H1 (cell line): ENCODE results near the gene ECT2L.

Source experiments
- CTCF ChIP-seq, 3 experiments: IDR thresholded peaks; 1 replicate in 2 of 3; 2 replicates in 1 of 3; pipeline versions ENCODE4 v1.5.1 to v1.6.1; 2011; ENCODE audit warnings: low read length in 3 of 3, mild to moderate bottlenecking in 3 of 3, inconsistent platforms in 2 of 3, low read depth in 1 of 3, moderate library complexity in 1 of 3; ENCODE audit not compliant: insufficient read depth in 1 of 3; ENCODE audit errors: control extremely low read depth in 1 of 3
- EP300 ChIP-seq, 2 experiments: IDR thresholded peaks; 1 replicate in 1 of 2; 2 replicates in 1 of 2; pipeline ENCODE4 v1.6.1; 2011 to 2012; ENCODE audit warnings: low read depth in 2 of 2, low read length in 2 of 2, mild to moderate bottlenecking in 2 of 2, borderline replicate concordance in 1 of 2, inconsistent platforms in 1 of 2, moderate library complexity in 1 of 2
- MAX ChIP-seq: IDR thresholded peaks from 2 replicates; pipeline ENCODE4 v1.6.1; 2012; ENCODE audit warnings: inconsistent platforms
- POLR2A ChIP-seq, 2 experiments: IDR thresholded peaks; 1 replicate in 1 of 2; 2 replicates in 1 of 2; pipeline ENCODE4 v1.6.1; 2011; ENCODE audit warnings: low read depth in 2 of 2, low read length in 2 of 2, mild to moderate bottlenecking in 2 of 2; ENCODE audit errors: control extremely low read depth in 1 of 2
- POLR2AphosphoS5 ChIP-seq: IDR thresholded peaks from 2 replicates; pipeline ENCODE4 v1.6.1; 2011; ENCODE audit warnings: low read depth, low read length
- RAD21 ChIP-seq, 2 experiments: IDR thresholded peaks in 1 of 2; conservative IDR thresholded peaks in 1 of 2; 2 replicates each; pipeline ENCODE4 v1.6.1; 2011; ENCODE audit warnings: low read depth in 2 of 2, low read length in 2 of 2, improper control_type of control experiment in 1 of 2, inconsistent platforms in 1 of 2, mild to moderate bottlenecking in 1 of 2, moderate library complexity in 1 of 2
- SIX5 ChIP-seq: IDR thresholded peaks from 2 replicates; pipeline ENCODE4 v1.6.1; 2011; ENCODE audit warnings: mild to moderate bottlenecking, low read depth, low read length
- YY1 ChIP-seq: IDR thresholded peaks from 2 replicates; pipeline ENCODE4 v1.6.1; 2011; ENCODE audit warnings: low read depth, mild to moderate bottlenecking, low read length

- TF ChIP-seq CTCF (IDR thresholded peaks at IDR 0.05; ENCODE audit: control extremely low read depth in 1 of 3, insufficient read depth in 1 of 3, low read depth in 1 of 3, low read length in 3 of 3) (no peak), EP300 (IDR thresholded peaks at IDR 0.05; ENCODE audit: borderline replicate concordance in 1 of 2, low read depth in 2 of 2, low read length in 2 of 2) (no peak), POLR2AphosphoS5 (no peak), YY1 (no peak), POLR2A (IDR thresholded peaks at IDR 0.05; ENCODE audit: control extremely low read depth in 1 of 2, low read depth in 2 of 2, low read length in 2 of 2) (no peak), MAX (no peak), RAD21 (IDR thresholded peaks at IDR 0.05 in 1 of 2, conservative IDR thresholded peaks at IDR 0.05 in 1 of 2; ENCODE audit: low read depth in 2 of 2, low read length in 2 of 2) (no peak), SIX5 (no peak)
Observed at GRCh38 chr6:138809677-138810076, 13.8 kb downstream of the ECT2L start.
